ENCODE results near the gene FXR2. TPM values are rescaled to one million over a fixed set of nuclear protein-coding genes. Genes with fewer than 3 reads are reported as not detected.
"Not testable (repeated sequence)": the region's sequence is repeated elsewhere in the genome, so short reads cannot be mapped to it uniquely, and the experiment has no call there.

FXR2 gene
- total and polyA plus RNA-seq, 4 donors: 6.8 to 18.3 (median 14.8) TPM

DNA sequence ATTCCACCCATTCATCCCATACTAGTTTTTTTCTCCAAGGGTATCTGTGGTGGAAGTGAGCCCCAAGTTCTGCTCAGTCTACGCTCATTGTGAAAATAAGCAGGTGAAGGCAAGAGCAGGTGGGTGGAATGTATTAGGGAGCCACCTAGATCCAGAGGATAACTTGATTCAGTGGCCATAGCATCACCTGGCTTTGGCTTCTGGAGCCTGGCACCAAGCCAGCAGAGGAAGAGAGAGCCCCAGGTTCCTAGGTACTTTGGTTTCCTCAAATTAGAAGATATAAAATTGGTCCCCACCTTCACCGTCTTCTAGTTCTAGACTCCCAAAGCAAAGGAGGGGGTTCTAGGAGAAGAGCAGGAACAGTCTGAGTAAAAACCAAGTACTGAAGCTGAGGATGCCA lies 4.1 kb downstream of the FXR2 start (continued):
- TF ChIP-seq GABPA (IDR thresholded peaks at IDR 0.05 in 1 of 2, conservative IDR thresholded peaks at IDR 0.05 in 1 of 2) (no peak), FOXA1 (IDR thresholded peaks at IDR 0.05) (no peak)

DNA sequence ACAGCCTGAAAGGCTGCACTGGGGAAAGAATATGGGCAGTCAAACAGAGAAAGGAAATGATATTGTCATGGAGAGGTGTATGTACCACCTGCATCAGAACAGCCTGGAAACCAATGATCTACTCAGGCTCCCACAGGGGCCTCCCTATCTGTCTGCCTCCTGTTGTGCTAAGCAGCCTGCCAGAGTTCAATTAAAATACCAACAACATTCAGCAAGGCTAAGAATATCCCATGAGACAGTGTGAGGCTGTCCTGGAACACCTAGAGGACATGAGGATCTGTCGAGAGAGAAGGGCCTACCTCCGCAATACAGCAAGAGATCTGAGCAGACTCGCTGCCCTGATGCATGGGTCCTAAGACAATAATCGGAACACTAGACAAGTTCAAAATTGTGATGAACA lies 8.4 kb downstream of the FXR2 start:
- no peak overlapping the region for H3K9ac ChIP-seq (ENCODE audit: low read depth in 1 of 2, low read length in 2 of 2)
- no peaks in the 10 kb centered on the region for H3K27me3 ChIP-seq (ENCODE audit: control insufficient read depth in 4 of 4, insufficient read depth in 4 of 4, low read length in 3 of 4)
- no peak overlapping the region for H3K27ac ChIP-seq (ENCODE audit: low read depth in 1 of 2, low read length in 2 of 2)
- H3K4me3 ChIP-seq (ENCODE audit: low read depth in 1 of 3, low read length in 3 of 3): no peak overlapping the region
- WGBS: 99% methylated on average over 4 of the region's 4 CpGs
- H3K9me3 ChIP-seq (ENCODE audit: control insufficient read depth in 4 of 4, low read length in 3 of 4): no peaks in the 10 kb centered on the region
- DNase-seq (ENCODE audit: low spot score): no peak
- H3K36me3 ChIP-seq (ENCODE audit: control insufficient read depth in 4 of 4, insufficient read depth in 3 of 4, low read depth in 1 of 4, low read length in 3 of 4): peaks cover 8 to 31% (median 20%) of the 10 kb centered on the region in 4 donors
- TF ChIP-seq HNF4G (IDR thresholded peaks at IDR 0.05) (no peak), RAD21 (IDR thresholded peaks at IDR 0.05) (no peak), SP1 (IDR thresholded peaks at IDR 0.05) (no peak), FOXA1 (IDR thresholded peaks at IDR 0.05) (no peak), RXRA (IDR thresholded peaks at IDR 0.05) (no peak), NR2F2 (IDR thresholded peaks at IDR 0.05) (no peak), TAF1 (conservative IDR thresholded peaks at IDR 0.05) (no peak), FOXA2 (IDR thresholded peaks at IDR 0.05) (no peak), EGR1 (IDR thresholded peaks at IDR 0.05; ENCODE audit: low read depth in 2 of 2) (no peak)
- TF ChIP-seq, protein P1, sequence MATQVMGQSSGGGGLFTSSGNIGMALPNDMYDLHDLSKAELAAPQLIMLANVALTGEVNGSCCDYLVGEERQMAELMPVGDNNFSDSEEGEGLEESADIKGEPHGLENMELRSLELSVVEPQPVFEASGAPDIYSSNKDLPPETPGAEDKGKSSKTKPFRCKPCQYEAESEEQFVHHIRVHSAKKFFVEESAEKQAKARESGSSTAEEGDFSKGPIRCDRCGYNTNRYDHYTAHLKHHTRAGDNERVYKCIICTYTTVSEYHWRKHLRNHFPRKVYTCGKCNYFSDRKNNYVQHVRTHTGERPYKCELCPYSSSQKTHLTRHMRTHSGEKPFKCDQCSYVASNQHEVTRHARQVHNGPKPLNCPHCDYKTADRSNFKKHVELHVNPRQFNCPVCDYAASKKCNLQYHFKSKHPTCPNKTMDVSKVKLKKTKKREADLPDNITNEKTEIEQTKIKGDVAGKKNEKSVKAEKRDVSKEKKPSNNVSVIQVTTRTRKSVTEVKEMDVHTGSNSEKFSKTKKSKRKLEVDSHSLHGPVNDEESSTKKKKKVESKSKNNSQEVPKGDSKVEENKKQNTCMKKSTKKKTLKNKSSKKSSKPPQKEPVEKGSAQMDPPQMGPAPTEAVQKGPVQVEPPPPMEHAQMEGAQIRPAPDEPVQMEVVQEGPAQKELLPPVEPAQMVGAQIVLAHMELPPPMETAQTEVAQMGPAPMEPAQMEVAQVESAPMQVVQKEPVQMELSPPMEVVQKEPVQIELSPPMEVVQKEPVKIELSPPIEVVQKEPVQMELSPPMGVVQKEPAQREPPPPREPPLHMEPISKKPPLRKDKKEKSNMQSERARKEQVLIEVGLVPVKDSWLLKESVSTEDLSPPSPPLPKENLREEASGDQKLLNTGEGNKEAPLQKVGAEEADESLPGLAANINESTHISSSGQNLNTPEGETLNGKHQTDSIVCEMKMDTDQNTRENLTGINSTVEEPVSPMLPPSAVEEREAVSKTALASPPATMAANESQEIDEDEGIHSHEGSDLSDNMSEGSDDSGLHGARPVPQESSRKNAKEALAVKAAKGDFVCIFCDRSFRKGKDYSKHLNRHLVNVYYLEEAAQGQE (IDR thresholded peaks at IDR 0.05): no peak
- TF ChIP-seq, protein P2, sequence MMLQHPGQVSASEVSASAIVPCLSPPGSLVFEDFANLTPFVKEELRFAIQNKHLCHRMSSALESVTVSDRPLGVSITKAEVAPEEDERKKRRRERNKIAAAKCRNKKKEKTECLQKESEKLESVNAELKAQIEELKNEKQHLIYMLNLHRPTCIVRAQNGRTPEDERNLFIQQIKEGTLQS (IDR thresholded peaks at IDR 0.05): no peak
- TF ChIP-seq, protein P3, sequence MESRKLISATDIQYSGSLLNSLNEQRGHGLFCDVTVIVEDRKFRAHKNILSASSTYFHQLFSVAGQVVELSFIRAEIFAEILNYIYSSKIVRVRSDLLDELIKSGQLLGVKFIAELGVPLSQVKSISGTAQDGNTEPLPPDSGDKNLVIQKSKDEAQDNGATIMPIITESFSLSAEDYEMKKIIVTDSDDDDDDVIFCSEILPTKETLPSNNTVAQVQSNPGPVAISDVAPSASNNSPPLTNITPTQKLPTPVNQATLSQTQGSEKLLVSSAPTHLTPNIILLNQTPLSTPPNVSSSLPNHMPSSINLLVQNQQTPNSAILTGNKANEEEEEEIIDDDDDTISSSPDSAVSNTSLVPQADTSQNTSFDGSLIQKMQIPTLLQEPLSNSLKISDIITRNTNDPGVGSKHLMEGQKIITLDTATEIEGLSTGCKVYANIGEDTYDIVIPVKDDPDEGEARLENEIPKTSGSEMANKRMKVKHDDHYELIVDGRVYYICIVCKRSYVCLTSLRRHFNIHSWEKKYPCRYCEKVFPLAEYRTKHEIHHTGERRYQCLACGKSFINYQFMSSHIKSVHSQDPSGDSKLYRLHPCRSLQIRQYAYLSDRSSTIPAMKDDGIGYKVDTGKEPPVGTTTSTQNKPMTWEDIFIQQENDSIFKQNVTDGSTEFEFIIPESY (IDR thresholded peaks at IDR 0.05): no peak
- peaks cover 0 to 14% (median 3%) of the 10 kb centered on the region in 4 donors for H3K4me1 ChIP-seq (ENCODE audit: control insufficient read depth in 4 of 4, insufficient read depth in 4 of 4, low read length in 3 of 4)

DNA sequence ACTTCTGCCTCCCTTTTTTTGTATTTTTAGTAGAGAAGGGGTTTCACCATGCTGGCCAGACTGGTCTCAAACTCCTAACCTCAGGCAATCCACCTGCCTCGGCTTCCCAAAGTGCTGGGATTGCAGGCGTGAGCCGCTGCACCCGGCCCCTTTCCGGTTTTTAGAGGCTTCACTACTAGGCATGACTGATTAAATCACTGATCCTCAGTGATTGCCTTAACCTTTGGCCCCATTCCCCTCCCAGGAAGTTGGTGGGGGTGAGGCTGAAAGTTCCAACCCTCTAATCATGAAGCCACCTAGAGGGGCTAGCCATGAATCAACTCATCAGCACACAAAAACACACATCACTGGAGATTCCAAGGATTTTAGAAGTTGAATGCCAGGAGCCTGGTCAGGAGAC lies 17.1 kb downstream of the FXR2 start:
- H3K9ac ChIP-seq (ENCODE audit: low read depth in 1 of 2, low read length in 2 of 2); H3K9me3 ChIP-seq (ENCODE audit: control insufficient read depth in 4 of 4, low read length in 3 of 4); DNase-seq (ENCODE audit: low spot score); H3K27me3 ChIP-seq (ENCODE audit: control insufficient read depth in 4 of 4, insufficient read depth in 4 of 4, low read length in 3 of 4); H3K4me3 ChIP-seq (ENCODE audit: low read depth in 1 of 3, low read length in 3 of 3); H3K4me1 ChIP-seq (ENCODE audit: control insufficient read depth in 4 of 4, insufficient read depth in 4 of 4, low read length in 3 of 4); H3K27ac ChIP-seq (ENCODE audit: low read depth in 1 of 2, low read length in 2 of 2): not testable (repeated sequence)
- 69% methylated on average over 5 of the region's 5 CpGs for WGBS
- H3K36me3 ChIP-seq (ENCODE audit: control insufficient read depth in 4 of 4, insufficient read depth in 3 of 4, low read depth in 1 of 4, low read length in 3 of 4): peaks cover 30 to 81% (median 60%) of the 10 kb centered on the region in 4 donors

Measured in liver (tissue), 9 donors.